ENCODE measurements around the gene UPB1.
"Not testable (repeated sequence)": the region's sequence is repeated elsewhere in the genome, so short reads cannot be mapped to it uniquely, and the experiment has no call there.

The UPB1 gene

DNA sequence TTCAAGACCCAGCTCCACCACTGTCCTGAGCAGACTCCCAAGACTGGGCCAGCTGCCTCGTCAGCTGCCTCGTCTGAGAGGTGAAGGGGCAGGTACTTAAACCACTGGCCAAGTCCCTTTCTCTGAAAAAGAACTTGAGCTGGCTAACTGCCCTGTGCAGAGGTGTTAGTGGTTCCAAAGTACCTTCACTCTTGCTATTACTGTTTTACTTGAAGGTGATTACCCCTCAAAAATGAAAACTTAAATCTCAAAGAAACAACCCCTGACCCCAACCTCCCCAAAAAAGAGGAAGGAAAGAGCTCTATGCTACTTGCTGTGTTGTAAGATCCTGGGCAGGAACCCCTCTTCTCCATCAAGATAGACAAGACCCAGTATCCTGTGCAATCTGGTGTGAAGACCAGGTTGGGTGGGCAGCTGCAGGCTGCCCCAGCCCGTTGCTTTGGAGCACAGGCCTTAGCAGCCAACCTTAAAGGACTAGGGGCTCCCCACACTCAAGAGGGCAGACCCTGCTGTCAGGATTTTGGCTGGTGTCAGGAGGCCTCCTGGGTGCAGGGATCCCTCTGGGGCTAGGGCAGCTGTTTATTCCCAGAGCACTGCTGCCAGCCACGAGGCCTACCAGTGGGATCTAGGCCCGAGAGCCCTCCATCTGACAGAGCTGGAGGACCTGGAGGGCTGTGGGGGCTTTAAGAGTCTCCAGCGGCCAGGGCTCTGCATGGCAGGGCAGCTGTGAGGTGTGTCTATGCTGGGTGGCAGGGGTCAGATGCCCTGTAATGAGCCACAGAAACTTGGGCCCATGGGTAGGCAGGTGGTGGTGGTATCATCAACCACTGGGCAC is 46.8 kb downstream of the UPB1 start:
- Histone ChIP-seq H3K9me3 (ENCODE audit: low read length) (no peaks in the 10 kb centered on the region), H3K4me1 (ENCODE audit: insufficient read depth, low read length) (peaks cover 27% of the 10 kb centered on the region), H3K27me3 (ENCODE audit: control insufficient read depth in 1 of 2, insufficient read depth in 2 of 2, low read length in 2 of 2) (no peaks in the 10 kb centered on the region), H3K9ac (ENCODE audit: low read length) (no peak overlapping the region), H3K27ac (ENCODE audit: low read depth, low read length) (no peak overlapping the region), H3K36me3 (ENCODE audit: insufficient read depth, low read length) (peaks cover 61% of the 10 kb centered on the region), H3K4me3 (ENCODE audit: low read depth in 1 of 2, low read length in 2 of 2) (no peak overlapping the region)

DNA sequence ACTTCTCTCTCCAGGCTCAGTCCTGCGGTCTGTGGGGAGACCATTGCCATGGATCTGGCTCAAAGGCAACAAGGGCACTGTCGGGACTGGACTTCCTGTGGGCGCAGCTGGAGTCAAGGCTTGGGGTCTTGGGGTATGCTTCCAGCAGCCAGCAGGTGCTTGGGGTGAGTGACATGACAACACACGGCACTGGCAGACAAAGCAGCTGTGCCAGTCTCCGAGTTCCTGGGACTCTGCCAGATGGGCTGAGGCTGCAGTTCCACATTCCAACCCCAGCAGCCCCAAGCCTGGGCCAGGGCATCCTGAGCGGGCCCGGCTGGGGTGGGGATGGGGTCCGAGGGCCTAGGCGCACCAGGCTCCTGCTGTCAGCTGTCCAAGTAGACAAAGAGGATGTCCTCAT is 47.5 kb downstream of the UPB1 start:
- H3K9ac ChIP-seq (ENCODE audit: low read length): no peak overlapping the region
- H3K4me1 ChIP-seq (ENCODE audit: insufficient read depth, low read length): peaks cover 27% of the 10 kb centered on the region
- H3K27me3 ChIP-seq (ENCODE audit: control insufficient read depth in 1 of 2, insufficient read depth in 2 of 2, low read length in 2 of 2): no peaks in the 10 kb centered on the region
- H3K4me3 ChIP-seq (ENCODE audit: low read depth in 1 of 2, low read length in 2 of 2): no peak overlapping the region
- no peaks in the 10 kb centered on the region for H3K9me3 ChIP-seq (ENCODE audit: low read length)
- H3K27ac ChIP-seq (ENCODE audit: low read depth, low read length): no peak overlapping the region
- H3K36me3 ChIP-seq (ENCODE audit: insufficient read depth, low read length): peaks cover 68% of the 10 kb centered on the region

DNA sequence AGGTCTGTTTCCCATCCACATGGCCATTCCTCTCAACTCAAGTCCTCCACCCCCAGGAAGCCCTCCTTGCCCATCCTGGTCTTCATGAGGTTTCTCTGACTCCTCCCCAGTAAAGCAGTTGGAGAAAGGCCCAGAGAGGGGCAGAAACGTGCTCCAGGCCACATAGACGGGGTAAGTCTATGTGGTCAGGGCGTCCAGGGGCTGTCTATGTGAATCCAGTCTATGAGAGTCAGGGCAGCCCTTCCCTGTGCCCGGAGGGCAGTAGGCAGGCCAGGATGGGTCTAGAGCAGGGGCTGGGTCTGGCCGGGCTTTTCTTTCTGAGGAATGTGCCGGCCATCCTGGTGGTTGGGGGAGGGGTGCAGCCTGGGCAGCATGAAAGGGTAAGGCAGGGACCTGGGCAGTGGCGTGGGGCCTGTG is 48.1 kb downstream of the UPB1 start:
- peaks cover 74% of the 10 kb centered on the region for H3K36me3 ChIP-seq (ENCODE audit: insufficient read depth, low read length)
- no peak overlapping the region for H3K9ac ChIP-seq (ENCODE audit: low read length)
- no peak overlapping the region for H3K4me3 ChIP-seq (ENCODE audit: low read depth in 1 of 2, low read length in 2 of 2)
- peaks cover 27% of the 10 kb centered on the region for H3K4me1 ChIP-seq (ENCODE audit: insufficient read depth, low read length)
- H3K27me3 ChIP-seq (ENCODE audit: control insufficient read depth in 1 of 2, insufficient read depth in 2 of 2, low read length in 2 of 2): no peaks in the 10 kb centered on the region
- no peaks in the 10 kb centered on the region for H3K9me3 ChIP-seq (ENCODE audit: low read length)
- H3K27ac ChIP-seq (ENCODE audit: low read depth, low read length): no peak overlapping the region

DNA sequence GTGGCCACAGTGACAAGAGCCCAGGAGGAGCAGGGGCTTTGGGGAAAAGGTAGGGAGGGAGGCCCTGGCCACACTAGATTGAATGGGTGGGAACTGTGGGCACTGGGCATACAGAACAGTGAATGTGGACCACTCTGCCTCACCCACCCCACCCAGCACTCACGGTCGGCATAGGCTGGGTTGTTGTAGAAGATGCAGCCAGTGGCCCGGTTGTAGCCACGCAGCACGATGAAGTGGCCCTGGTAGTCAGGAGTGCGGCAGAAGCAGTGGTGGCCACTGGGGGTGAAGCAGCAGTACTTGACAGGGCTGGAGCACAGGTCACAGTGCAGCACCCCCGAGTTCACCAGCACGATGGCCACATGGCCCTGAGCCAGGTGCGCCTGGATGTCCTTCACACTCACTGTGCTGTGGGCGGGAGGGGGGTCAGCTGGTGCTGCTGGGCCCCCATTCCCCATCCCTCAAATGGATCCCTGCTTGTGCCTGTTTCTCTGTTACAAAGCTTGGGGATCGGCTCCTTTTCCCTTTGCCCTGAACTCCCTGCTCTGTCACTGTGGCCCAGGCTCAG is 48.6 kb downstream of the UPB1 start:
- no peak overlapping the region for H3K4me3 ChIP-seq (ENCODE audit: low read depth in 1 of 2, low read length in 2 of 2)
- peaks cover 27% of the 10 kb centered on the region for H3K4me1 ChIP-seq (ENCODE audit: insufficient read depth, low read length)
- no peaks in the 10 kb centered on the region for H3K9me3 ChIP-seq (ENCODE audit: low read length)
- no peaks in the 10 kb centered on the region for H3K27me3 ChIP-seq (ENCODE audit: control insufficient read depth in 1 of 2, insufficient read depth in 2 of 2, low read length in 2 of 2)
- peaks cover 77% of the 10 kb centered on the region for H3K36me3 ChIP-seq (ENCODE audit: insufficient read depth, low read length)
- no peak overlapping the region for H3K9ac ChIP-seq (ENCODE audit: low read length)
- no peak overlapping the region for H3K27ac ChIP-seq (ENCODE audit: low read depth, low read length)

DNA sequence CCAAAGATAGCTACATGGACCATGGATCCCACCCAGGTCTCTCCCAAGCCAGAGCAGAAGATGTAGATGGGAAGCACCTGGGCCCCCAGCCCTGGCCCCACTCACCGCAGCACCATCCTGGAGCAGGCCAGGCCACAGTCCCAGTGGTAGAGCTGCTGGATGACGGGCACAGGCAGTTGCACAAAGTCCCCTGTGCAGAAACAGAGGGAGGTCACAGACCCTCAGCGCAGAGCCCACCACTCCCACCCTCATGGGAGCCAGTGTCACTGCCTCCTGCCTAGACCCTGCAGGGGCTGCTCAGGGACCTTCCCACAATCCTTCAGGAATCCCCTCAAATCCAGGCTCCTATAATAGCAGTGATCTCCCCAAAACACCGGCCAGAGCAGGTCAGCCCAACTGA is 53.7 kb downstream of the UPB1 start:
- Histone ChIP-seq H3K9me3 (ENCODE audit: low read length) (no peaks in the 10 kb centered on the region), H3K9ac (ENCODE audit: low read length) (no peak overlapping the region), H3K4me1 (ENCODE audit: insufficient read depth, low read length) (peaks cover 29% of the 10 kb centered on the region), H3K36me3 (ENCODE audit: insufficient read depth, low read length) (peaks cover 38% of the 10 kb centered on the region), H3K27me3 (ENCODE audit: control insufficient read depth in 1 of 2, insufficient read depth in 2 of 2, low read length in 2 of 2) (no peaks in the 10 kb centered on the region), H3K27ac (ENCODE audit: low read depth, low read length) (no peak overlapping the region), H3K4me3 (ENCODE audit: low read depth in 1 of 2, low read length in 2 of 2) (no peak overlapping the region)

DNA sequence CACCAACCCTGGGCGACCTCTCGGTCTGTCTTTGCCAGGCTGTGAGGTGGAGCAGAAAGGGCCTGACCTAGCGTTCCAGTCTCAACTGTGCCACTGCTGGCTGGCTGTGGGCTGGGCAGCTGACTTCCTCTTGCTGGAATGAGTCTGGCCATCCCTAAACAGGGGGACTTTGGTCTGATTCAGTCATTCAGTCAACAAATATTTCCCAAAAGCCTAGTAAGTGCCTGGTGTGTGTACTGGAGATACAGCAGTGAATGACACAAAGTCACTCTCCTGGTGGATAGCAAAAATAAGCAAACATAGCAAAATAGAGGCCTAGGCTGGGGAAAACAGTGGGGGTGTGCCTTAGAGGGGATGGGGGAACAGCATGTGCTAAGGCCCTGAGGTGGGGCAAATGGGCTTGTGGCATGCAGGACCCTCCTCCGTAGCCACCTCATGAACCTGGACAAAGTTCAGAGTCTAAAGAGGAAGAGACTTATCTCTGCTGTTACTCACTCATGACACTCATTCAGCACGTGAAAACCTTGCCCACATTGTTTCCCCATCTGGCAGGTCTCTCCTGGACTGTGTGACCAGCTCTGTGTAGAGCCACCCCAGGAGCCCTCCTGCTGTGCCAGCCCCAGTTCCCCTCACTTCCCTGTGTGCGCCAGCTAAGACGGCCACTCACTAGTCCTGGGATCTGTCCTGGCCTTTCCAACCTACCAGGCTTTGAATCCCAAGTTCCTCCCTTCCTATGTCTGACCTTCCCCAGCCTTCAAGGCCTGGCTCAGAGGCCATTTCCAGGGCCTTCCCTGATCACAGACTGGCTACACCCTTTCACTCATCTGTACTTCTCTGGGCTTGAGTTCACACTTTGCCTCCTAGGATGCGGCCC is 55.1 kb downstream of the UPB1 start:
- no peak overlapping the region for H3K4me3 ChIP-seq (ENCODE audit: low read depth in 1 of 2, low read length in 2 of 2)
- no peak overlapping the region for H3K9ac ChIP-seq (ENCODE audit: low read length)
- no peaks in the 10 kb centered on the region for H3K27me3 ChIP-seq (ENCODE audit: control insufficient read depth in 1 of 2, insufficient read depth in 2 of 2, low read length in 2 of 2)
- H3K9me3 ChIP-seq (ENCODE audit: low read length): no peaks in the 10 kb centered on the region
- H3K36me3 ChIP-seq (ENCODE audit: insufficient read depth, low read length): peaks cover 29% of the 10 kb centered on the region
- H3K4me1 ChIP-seq (ENCODE audit: insufficient read depth, low read length): peaks cover 18% of the 10 kb centered on the region
- no peak overlapping the region for H3K27ac ChIP-seq (ENCODE audit: low read depth, low read length)

DNA sequence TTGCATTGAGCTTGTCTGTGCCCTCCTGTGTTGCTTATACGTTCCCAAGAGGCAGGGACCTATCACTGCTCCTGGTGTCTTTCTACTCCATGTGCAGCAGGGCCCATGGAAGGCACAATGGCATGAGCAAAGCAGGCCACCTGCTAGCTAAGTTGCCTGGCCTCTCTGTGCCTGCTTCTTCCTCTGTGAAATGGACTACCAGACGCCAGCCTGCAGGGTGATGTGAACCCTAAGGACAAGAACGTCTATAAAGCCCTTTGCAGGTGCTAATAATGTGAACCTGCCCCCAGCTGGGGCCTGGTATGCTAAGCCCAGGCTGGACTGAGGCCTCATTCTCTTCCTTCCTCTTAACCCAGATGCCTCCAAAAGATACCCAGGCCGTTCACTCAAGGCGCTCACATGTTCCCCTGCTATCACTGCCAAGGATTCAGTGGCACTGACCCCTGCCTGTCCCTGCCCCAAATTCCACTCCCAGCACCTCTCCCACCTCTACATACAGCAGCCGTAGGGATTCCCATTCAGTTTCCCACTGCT is 55.8 kb downstream of the UPB1 start:
- H3K4me3 ChIP-seq (ENCODE audit: low read depth in 1 of 2, low read length in 2 of 2): no peak overlapping the region
- H3K9ac ChIP-seq (ENCODE audit: low read length): no peak overlapping the region

DNA sequence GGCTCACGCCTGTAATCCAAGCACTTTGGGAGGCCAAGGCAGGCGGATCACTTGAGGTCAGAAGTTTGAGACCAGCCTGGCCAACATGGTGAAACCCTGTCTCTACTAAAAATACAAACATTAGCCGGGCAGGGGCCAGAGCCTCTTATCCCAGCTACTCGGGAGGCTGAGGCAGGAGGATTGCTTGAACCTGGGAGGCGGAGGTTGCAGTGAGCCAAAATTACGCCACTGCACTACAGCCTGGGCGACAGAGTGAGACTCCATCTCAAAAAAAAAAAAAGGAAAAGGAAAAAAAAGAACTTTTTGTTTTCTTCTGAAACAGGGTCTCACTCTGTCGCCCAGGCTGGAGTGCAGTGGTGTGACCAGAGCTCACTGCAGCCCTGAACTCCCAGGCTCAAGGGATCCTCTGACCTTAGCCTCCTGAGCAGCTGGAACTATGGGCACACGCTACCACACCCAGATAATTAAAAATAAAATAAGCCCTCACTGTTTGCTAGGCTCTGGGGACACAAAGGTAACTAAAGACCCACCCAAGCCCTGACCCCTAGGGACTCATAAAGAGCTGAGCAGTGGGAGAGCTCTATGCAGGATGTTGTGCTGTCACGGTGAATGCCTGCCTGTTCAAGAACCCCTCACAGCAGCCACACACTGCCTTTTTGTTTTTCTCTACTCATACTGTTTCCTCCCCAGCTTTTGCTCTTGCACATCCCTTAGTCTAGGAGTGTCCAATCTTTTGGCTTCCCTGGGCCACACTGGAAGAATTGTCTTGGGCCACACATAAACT is 57.6 kb downstream of the UPB1 start:
- H3K4me3 ChIP-seq (ENCODE audit: low read depth in 1 of 2, low read length in 2 of 2): peak overlapping the region in 1 of 2 donors; percentile 73
- peaks cover 16% of the 10 kb centered on the region for H3K36me3 ChIP-seq (ENCODE audit: insufficient read depth, low read length)
- H3K27me3 ChIP-seq (ENCODE audit: control insufficient read depth in 1 of 2, insufficient read depth in 2 of 2, low read length in 2 of 2); H3K9me3 ChIP-seq (ENCODE audit: low read length); H3K27ac ChIP-seq (ENCODE audit: low read depth, low read length): not testable (repeated sequence)
- peak overlapping the region; percentile 85 for H3K9ac ChIP-seq (ENCODE audit: low read length)
- peaks cover 27% of the 10 kb centered on the region for H3K4me1 ChIP-seq (ENCODE audit: insufficient read depth, low read length)

More for the DNA sequence above, 55.8 kb downstream of the UPB1 start:
- peaks cover 29% of the 10 kb centered on the region for H3K36me3 ChIP-seq (ENCODE audit: insufficient read depth, low read length)
- peaks cover 15% of the 10 kb centered on the region for H3K4me1 ChIP-seq (ENCODE audit: insufficient read depth, low read length)
- H3K9me3 ChIP-seq (ENCODE audit: low read length): no peaks in the 10 kb centered on the region
- no peaks in the 10 kb centered on the region for H3K27me3 ChIP-seq (ENCODE audit: control insufficient read depth in 1 of 2, insufficient read depth in 2 of 2, low read length in 2 of 2)
- H3K27ac ChIP-seq (ENCODE audit: low read depth, low read length): no peak overlapping the region

DNA sequence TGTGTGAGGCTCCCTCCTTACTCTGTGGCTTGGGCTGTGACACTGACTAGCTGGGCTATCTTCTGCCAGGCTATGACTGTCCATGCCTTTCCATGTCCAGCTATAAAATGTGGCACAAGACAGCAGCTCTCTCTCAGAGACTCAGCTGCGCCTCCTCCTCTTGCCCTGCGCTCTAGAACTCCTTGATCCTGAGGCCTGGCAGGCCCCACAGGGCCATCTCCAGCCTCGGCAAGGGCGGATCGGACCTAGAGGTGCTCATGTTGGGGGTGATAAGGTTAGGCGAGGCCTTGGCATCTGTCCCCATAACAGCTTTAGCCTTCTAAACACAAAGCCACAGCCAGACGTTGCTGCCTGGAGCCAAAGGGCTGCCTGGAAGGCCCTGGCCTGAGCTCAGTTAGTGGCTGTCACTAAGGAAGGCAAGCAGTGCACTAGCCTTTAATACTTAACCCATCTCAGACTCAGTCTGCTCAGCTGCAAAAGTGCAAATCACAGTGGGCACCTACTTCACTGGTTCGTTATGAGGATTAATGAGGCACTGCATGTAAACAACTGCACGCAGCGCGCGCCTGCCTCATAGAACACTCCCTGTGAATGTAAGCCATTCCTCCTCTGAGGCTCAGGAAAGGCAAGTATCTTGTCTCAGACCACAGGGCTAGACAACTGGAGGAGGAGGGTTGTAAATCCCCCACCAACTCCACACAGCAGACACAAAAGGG is 58.6 kb downstream of the UPB1 start:
- Histone ChIP-seq H3K36me3 (ENCODE audit: insufficient read depth, low read length) (peaks cover 18% of the 10 kb centered on the region), H3K4me1 (ENCODE audit: insufficient read depth, low read length) (peaks cover 27% of the 10 kb centered on the region), H3K27me3 (ENCODE audit: control insufficient read depth in 1 of 2, insufficient read depth in 2 of 2, low read length in 2 of 2) (no peaks in the 10 kb centered on the region), H3K9ac (ENCODE audit: low read length) (peak overlapping the region; percentile 85), H3K4me3 (ENCODE audit: low read depth in 1 of 2, low read length in 2 of 2) (peak overlapping the region; percentile 73), H3K27ac (ENCODE audit: low read depth, low read length) (peak overlapping the region; percentile 97), H3K9me3 (ENCODE audit: low read length) (no peaks in the 10 kb centered on the region)

DNA sequence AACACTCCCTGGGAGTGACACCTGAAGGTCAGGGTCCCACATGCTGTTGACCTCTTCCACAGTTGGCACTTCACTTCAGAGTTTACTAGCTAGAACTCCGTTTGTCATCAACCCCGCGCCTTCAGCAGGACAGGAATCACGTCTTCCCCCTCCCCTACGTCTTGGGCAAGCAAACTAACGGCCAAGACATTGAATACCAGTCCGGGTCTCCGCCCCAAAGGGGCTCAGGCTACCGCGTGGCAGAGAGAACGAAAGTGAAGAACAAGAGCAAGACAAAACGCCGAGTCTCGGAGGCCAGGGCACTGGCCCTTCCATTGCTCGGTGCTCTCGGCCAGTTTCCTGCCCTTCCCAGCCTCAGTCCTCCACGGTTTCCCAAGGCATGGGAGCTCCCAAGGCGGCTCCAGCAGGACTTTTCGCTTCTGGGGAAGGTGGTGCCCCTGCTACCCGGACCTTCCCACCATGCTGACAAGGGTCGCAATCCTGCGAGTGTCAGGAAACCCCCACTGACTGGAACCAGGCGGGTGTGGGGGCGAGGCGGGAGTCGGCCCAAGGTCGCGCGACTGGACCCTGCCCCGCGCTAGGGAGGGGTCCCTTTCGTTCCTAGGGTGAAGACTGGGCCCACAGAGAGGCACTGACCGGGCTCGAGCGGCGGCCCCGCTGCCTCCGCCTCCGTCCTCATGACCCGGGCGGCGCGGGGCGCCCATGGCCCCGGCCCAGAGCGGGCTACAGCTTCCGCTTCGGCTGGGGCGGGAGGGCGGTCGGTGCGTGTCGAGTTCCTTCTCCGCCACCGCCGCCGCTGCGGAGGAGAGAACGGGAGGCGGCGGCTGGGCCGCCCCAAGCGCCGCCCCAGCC is 59.4 kb downstream of the UPB1 start, which contains the start of gene GUCD1:
TSS of gene GUCD1 (minus strand) at position 826 of the 852 bp plus-strand sequence. CDS start at position 679, 147 bp downstream.
- Histone ChIP-seq H3K27ac (ENCODE audit: low read depth, low read length) (peak within 1 kb of the TSS; percentile 97), H3K4me1 (ENCODE audit: insufficient read depth, low read length) (peaks cover 32% of the 10 kb centered on the region), H3K4me3 (ENCODE audit: low read depth in 1 of 2, low read length in 2 of 2) (peak within 1 kb of the TSS; percentile 73 to 99), H3K27me3 (ENCODE audit: control insufficient read depth in 1 of 2, insufficient read depth in 2 of 2, low read length in 2 of 2) (no peaks in the 10 kb centered on the region), H3K36me3 (ENCODE audit: insufficient read depth, low read length) (peaks cover 26% of the 10 kb centered on the region), H3K9ac (ENCODE audit: low read length) (peak within 1 kb of the TSS; percentile 95), H3K9me3 (ENCODE audit: low read length) (no peaks in the 10 kb centered on the region)

Data from muscle layer of colon (tissue), 2 donors.